Activated T-helper 9 cell treated with anti-CD3 and anti-CD28 coated beads, Interleukin-2, amount 50 U/mL, for 16 hours (primary cell): Measurements from ENCODE around the gene CAPN15.
A peak's percentile ranks its signal among the peaks of the same experiment; 100 is the strongest.

Experiments
- DNase-seq: peaks from one replicate; pipeline ENCODE4 v3.0.0-alpha.2; 2020; ENCODE audit warnings: low read depth

Gene CAPN15

DNA sequence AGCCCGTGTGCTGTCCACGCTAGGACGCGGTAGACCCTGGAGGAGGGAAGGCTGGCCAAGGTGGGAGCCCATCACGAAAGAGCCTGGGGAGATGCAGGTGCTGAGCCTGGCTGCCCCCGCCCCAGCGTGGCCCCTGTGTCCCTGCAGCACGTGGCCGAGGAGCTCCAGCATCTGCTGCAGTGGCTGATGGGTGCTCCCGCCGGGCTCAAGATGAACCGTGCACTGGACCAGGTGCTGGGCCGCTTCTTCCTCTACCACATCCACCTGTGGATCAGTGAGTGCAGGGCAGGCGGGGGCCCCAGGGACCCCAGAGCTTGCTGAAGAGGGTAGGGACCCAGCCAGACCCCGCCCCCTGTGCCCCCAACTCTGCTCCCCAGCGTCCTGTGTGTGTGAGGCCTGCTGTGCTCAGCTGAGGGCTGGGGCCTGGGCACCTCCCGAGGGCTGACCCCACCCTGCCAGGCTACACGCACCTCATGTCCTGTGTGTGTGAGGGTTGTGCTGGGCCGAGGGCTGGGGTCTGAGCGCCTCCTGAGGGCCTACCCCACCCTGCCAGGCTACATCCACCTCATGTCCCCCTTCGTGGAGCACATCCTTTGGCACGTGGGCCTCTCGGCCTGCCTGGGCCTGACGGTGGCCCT lies 50.8 kb downstream of the CAPN15 start:
- DNase-seq = no peak

DNA sequence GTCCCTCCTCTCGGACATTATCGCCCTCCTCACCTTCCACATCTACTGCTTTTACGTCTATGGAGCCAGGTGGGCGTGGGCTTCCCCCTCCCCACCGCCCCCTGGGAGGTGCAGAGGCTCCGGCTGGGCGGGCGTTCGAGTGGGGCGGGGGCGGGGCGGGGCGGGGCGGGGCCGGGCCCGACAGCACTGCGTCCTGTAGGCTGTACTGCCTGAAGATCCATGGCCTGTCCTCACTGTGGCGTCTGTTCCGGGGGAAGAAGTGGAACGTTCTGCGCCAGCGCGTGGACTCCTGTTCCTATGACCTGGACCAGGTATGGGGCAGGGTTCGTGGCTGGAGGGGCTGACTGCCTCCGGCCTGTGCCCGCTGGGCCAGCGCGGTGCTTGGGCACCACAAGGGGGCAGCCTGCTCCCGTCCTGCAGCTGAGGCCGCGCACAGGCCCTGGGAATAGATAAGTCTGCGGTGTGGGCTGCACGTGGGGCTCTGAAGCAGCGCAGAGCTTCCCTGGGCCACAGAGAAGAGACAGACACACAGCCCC lies 51.4 kb downstream of the CAPN15 start:
- DNase-seq = peak; percentile 31

DNA sequence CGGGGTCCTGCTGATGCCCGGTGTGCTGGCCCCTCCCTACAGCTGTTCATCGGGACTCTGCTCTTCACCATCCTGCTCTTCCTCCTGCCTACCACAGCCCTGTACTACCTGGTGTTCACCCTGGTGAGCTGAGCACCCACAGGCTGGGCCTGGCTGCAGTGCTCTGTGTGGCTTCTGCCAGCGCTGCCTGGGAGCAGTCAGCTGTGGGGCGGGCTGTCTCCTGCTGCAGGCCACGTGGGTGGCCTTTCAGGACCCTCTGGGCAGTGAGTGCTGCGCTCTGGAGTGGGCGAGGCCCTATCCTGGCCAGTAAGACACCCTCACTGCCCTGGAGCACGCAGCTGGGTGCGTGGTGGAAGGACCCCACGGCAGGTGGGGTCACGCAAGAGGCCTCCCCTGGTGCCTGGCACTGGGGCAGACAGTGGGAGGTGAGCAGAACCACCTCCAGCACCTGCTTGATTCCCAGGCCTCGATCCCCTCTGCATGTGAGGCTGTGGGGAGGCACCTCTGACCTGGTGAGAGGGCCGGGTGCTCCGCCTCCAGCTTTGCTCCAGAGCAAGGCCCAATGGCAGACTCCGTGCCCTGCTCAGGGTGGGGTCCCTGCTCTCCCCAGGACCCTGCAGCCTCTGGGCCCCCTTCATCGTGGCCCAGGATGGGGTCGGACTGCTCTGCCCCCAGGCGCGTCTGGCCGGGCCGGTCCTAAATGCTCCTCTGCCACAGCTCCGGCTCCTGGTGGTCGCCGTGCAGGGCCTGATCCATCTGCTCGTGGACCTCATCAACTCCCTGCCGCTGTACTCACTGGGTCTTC lies 52.8 kb downstream of the CAPN15 start:
- no peak for DNase-seq

DNA sequence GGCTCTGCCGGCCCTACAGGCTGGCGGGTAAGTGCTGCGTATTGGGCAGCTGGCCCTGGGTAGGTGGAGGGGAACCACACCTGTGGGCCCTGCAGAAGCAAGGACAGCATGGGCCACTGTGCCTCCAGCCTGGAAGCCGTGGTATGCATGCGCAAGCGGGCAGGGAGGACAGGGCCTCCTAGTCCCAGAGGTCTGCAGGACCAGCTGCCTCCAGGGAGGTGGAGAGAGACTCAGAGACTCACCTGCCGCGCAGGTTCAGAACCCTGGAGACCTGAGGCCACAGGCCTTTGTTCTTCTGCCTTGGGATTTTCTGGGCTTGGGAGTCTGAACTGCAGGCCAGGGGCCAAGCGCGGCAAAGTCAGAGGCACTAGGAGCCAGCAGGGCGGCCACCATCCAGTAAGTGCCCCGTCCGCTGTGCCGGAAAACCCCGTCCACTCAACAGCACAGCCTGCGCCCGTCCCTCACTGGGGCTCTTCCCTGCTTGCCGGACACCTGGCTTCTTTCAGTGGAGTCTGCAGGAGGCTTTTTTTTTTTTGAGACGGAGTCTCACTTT lies 53.5 kb downstream of the CAPN15 start:
- no peak for DNase-seq

DNA sequence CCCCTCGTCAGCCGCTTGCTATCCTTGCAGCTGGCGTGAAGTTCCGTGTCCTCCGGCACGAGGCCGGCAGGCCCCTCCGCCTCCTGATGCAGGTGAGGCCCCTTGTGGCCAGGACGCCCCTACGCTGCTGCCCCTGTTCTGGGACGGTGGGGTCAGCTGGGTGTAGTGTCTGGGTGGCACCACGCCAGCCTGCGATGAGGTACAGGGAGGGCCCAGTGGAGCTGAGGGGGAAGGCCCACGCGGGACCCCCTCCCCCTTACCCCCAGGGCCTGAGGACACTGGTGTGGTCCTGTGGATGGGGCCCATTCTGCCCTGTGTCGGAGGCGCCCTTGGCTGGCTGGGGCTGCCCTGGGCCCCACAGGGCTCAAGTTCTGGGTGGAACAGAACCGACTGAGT lies 54.7 kb downstream of the CAPN15 start:
- no peak for DNase-seq

DNA sequence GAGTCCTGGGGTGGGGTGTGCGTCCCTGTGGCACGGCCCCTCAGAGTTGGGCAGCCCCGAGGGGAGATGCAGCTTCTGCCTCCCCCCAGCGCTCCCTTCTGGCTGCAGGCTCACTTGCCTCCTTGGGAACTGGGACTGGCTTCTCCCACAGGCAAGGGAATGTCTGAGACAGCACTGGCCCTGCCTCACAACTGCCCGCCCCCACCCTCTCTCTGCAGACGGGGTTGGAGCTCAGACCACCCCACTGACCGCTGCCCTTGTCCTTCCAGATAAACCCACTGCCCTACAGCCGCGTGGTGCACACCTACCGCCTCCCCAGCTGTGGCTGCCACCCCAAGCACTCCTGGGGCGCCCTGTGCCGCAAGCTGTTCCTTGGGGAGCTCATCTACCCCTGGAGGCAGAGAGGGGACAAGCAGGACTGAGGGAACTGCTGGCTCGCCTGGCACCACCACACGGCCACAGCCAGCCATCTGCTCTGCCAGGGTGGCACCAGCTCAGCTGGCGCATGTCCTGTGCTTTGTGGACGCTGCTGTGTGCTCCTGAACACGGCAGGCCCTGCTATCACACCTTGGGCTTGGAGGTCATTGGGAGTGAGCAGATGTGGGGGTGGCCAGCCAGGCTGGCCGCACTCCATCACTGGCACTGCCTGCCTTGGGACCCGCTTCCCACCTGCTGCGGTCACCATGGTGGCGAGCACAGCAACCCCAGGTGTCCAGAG lies 55.3 kb downstream of the CAPN15 start:
- DNase-seq = no peak

DNA sequence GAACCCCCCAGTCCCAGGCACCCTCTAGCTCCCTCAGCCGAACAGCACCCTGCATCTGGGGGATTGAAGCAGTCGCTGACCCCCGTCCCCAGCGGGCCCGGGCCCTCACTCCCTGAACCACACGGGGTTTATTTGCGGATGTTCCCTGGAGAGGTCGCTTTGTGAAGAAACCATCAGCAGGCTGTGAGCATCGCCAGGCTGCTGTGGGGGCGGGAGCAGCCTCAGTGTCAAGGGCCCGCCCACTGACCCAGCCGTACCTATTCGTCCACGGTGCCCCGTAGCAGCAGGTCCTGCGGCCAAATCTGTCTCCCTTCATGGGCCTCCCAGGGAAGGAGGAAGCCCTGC lies 55.9 kb downstream of the CAPN15 start:
- no peak for DNase-seq

DNA sequence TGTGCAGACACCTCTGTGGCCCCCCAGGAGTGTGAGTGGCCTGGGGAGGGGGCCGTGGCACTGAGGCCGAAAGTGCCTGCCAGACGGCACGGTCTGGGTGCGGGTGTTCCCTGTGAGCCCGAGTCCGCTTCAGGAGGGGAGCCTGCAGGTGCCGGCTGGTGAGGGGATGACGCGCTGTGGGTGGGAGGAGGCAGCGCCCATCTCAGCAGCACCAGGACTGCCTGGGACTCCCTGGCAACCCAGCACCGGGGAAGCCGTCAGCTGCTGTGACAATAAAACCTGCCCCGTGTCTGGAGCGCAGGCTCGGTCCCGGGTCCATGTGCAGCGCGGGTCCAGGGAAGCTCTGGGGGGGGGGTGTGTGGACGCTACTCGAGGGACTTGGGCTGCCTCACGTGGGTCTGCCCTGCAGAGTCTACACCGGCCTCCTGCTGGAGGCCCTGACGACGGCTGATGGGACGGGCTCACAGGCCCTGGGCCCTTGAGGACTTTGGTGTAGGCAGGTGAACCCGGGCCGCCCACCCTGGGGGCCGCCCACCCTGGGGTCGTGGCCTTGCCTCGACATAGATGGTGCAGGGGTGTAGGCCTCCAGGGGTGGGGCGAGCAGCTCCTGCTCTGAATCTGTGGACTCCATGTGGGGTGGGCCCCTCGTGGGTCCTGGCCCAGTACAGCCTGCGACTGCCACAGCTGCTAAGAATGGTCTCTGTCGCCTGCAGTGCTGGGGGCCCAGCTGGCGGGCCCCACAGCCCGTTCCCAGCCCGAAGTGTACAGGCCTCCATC lies 56.5 kb downstream of the CAPN15 start:
- no peak for DNase-seq

DNA sequence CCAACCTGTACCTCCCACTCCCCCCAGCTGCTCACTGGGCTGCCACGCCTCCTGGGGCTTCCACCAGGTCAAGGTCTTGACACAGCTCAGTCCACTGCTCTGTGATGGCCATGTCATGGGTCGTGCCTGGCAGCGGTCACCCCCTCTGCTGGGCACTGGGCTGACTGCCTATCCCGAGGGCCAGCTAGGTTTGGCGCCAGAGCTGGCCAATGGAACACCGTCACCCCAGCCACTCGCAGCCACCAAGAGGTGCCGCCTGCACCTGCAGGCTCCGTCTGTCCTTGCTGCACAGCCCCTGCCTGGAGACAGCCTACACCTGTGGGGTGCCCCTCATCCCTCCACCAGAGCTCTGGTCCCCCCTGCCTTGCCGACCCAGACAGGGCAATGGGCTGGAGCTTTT lies 57.8 kb downstream of the CAPN15 start:
- no peak for DNase-seq

DNA sequence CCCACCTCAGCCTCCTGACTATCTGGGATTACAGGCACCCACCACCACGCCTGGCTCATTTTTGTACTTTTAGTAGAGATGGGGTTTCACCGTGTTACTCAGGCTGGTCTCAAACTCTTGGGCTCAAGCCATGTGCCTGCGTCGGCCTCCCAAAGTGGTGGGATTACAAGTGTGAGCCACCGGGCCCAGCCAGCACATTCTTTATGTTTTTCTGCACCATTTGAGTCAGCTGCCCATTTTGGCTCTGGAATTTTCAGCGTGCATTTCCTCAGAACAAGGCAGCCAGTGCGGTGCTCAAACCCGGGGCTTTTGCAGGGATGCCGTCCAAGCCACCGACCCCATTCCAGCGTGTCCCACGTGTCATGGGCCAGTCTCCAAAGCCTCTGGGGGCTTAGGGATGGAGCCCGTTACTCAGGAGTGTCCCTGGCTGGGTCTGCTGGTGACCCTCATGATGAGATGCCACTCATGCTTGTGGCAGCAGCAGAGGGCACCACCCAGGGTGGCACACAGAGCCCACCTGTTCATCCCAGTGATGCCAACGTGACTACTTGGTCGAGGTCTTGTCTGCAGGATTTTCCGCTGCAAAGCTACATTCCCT lies 58.6 kb downstream of the CAPN15 start:
- DNase-seq = no peak

DNA sequence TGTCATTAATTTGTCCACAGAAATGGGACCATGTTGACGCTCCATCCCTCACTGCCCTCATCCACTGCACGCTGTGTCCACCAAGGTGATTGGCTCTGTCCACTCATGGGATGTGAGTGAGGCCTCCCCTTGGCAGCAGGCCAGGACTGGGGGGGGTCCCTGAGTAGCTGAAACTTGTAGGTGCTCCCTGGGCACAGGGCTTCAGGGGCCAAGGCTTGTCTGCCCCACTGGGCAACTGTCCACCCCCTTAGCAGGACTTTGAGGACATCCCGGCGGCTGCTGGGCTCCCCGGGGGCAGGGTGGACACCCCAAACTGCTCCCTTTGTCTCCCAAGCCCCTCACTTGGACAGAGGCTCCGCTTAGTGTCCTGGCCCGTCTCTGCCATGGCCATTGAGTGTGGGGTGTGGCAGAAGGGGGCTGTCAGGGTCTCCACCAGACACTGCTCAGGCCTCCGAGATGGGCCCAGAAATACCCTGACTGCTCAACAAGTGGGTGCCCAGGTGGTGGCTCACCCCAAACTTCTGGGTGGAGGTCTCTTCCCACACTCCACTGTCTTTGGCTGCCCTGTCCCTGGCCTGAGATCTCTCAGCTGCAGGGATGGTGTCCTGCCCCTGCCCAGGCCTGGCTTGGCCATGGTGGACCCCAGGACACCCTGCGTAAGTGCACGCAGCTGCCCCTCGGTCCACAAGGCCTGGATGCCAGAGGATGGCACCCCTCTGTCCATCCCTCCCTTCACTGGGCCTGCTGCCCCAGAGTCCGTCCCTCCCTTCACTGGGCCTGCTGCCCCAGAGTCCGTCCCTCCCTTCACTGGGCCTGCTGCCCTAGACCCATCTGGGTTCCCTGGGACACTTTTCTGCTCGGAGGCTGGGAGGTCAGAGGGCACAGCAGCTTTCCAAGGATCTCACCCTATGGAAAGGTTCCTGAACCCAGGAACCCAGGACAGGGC lies 59.4 kb downstream of the CAPN15 start:
- no peak for DNase-seq

DNA sequence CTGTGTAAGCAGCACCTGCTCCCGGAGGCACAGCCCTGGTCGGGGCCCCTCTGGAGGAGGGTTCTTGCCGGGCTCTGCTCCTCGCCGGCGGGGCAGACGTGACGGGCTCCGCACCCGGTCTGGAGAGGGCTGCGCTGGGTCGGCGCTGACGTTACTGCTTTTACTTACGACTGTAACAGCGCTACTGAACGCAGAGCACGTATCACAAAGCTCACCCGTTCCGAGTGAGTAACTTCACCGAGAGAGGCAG lies 61.1 kb downstream of the CAPN15 start:
- DNase-seq = peak; percentile 56

DNA sequence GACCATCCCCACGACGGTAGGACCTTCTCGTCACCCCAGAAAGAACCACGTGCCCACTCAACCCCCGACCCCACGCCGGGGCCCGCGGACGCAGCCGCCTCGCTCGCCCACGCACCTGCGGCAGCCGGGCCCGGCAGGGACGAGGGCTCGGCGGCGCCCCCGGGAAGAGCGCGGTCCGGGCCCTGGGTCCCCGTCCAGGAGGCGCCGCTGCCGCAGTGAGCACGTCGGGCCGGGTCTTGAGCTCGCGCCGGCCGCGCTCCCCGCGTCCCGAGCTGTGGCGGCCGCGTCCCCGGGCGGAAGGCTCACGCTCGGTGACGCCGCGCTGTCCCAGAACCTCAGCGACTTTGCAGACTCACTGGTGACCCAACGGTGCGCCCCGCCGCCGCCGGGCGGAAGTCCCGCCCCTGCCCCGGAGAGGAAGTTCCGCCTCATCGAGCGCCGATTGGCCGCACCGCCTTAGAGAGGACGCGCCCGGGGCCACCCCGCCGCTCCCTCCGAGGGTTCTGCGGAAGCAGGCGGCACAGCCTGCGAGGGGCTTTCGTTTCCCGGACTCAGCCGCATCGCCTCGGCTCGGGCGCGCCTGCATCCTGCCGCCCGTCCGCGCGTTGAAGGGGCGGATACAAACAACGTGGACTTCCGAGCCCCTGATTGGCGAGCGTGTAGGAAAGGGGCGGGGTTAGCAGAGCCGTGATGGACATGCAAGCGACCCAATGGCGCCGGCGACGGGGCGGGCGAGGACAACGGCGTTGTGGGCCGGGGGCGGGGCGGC lies 61.6 kb downstream of the CAPN15 start:
- peak; percentile 98 for DNase-seq

DNA sequence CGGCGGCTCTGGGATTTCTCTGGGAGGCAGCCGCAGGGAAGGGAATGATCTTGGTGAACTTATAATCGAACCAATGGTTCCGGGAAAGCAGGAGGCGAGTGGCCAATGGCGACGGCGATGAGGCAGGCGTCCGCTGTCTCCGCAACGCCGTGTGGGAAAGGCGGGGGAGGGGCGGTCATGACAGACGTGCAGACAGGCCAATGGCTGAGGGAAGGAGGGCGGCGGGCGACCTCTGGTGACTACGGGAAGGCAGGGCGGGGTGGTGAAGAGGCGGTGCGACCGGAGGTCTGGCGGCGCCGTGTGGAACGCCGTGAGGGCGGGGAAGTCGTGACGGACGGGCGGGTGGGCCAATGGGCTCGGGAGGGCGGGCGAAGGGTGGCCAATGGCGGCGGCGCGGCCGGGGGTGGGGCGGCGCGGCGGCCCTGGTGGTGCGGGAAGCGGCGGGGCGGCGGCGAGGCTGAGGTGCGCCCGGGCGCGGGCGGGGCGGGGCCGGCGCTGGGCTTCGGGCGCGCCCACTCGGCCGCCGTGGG lies 62.2 kb downstream of the CAPN15 start, which contains the start of gene RAB40C:
TSS of gene RAB40C (plus strand) at position 409 of the 530 bp plus-strand sequence. CDS start 226 bp downstream, outside the sequence.
- peak; percentile 99 for DNase-seq

DNA sequence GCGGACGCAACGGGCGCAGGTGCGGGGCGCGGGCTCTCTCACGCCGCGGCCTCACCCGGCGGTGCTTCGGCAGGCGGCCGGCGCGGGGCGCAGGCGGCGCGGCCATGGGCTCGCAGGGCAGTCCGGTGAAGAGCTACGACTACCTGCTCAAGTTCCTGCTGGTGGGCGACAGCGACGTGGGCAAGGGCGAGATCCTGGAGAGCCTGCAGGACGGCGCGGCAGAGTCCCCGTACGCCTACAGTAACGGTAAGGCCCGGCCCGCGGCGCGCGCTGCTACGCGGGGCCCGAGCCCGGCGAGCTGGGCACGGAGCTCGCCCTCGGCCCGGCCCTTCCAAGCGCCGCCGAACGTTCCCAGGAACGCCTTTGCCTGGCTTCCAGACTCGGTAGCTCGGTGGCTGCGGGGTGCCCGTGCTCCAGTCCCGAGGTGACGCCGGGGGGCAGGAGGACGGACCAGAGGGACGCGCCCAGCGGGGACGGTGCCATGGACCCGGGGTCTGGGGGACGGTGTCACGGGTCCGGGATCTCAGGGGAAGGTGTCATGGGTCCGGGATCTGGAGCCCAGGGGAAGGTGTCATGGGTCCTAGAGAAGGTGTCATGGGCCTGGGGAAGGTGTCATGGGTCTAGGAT lies 62.8 kb downstream of the CAPN15 start:
- DNase-seq = no peak

DNA sequence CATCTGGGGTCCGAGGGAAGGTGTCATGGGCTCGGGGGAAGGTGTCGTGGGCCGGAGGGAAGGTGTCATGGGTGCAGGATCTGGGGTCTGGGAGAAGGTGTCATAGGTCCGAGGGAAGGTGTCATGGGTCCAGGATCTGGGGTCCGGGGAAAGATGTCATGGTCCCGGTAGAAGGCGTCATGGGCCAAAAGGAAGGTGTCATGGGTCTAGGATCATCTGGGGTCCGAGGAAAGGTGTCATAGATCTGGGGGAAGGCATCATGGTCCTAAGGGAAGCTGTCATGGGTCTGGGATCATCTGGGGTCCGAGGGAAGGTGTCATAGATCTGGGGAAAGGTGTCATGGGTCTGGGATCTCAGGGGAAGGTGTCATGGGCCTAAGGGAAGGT lies 63.3 kb downstream of the CAPN15 start:
- no peak for DNase-seq

DNA sequence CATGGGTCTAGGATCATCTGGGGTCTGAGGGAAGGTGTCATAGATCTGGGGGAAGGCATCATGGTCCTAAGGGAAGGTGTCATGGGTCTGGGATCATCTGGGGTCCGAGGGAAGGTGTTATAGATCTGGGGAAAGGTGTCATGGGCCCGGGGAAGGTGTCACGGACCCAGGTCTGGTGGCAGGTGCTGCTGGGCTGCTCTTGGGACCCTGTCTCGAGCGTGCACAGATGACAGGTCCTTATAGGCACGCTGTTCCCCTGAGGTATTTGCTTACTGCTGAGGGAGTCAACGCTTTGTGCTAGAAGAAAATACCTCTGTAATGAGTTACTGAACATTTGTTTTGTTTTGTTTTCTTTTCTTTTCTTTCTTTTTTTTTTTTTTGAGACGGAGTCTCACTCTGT lies 63.7 kb downstream of the CAPN15 start:
- DNase-seq = no peak

DNA sequence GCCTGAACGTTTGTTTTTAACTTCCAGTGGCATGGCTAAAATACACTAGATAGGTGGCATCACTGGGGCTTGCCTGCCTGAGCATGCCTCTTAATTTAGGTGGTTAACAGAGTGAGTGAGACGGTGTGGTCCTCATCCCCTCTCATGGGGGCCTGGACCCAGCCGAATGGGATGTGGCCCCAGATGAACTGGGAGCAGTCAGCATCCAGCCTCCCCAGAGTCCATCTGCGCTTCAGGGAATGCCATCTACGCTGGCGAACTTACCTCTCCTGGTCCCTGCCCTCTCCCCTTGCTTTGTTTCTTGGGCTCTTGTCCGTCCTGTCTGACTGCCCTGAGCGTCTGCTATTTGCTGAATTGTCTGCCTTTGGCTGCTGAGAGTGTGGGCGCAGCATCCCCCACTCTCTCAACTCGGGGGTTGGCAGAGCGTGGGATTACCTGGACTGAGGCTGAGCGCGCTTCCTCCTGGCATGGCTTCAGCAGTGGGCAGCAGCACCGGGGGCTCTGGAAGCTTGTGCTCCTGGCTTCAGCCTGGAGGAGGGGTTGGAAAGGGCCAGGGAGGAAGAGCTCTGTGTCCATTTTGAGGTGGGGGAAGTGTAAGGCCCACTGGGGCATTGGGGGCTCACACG lies 64.5 kb downstream of the CAPN15 start:
- DNase-seq = no peak
